Right ventricle myocardium superior (tissue), 1 donor: ENCODE data around the gene DTNA. TPM values are rescaled to one million over a fixed set of nuclear protein-coding genes. Genes with fewer than 3 reads are reported as not detected.
A peak's percentile ranks its signal among the peaks of the same experiment; 100 is the strongest.

Source experiments
- ATAC-seq: fragments of 200-7000 bp; cut with Tn5 transposase; one replicate; pipeline ENCODE4 v1.9.1; 2020; ENCODE audit warnings: mild to moderate bottlenecking; ENCODE audit not compliant: poor library complexity
- DNase-seq: peaks from one replicate; pipeline ENCODE4 v3.0.0-alpha.2; 2020
- intact Hi-C: fragments of 100-400 bp; cut with DNase I; formaldehyde crosslinking; loops from one replicate; pipeline ENCODE4 v1.11.2; 2022
- total RNA-seq: library from RNA; stranded (reverse); fragmentation: NEBNext Ultra II Directional; extraction: Animal tissue kit (Norgen Biotek cat#: 25700); gene quantifications from one replicate; pipeline ENCODE4 v1.2.1, GENCODE V29; 2021
- donor health status: DM: no; HTN: yes; CAD: no; lungs with severe emphysema.

The DTNA gene
- total RNA-seq, 1 donor from 2014 or later: 153 TPM

DNA sequence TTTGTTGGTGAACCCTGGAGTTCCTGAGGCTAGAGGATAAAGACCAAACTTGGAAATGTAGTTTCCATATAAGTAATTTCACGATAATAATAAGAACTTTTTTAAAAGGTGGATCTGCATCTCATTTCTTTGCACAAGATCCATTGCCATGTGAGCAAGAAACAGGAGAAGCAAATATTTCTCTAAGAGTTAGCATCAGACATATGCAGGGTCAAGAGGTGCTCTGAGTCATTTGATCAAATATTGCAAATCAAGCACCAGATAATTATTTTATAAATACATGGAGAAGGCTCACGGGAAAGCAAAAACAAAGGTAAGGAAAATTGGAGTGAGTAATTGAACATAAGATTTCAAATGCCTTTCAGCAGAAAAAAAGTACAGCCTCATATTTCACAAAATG, 118.0 kb downstream of the DTNA start:
- intact Hi-C loops: no loop called here
- DNase-seq: no peak
- no peak for ATAC-seq

DNA sequence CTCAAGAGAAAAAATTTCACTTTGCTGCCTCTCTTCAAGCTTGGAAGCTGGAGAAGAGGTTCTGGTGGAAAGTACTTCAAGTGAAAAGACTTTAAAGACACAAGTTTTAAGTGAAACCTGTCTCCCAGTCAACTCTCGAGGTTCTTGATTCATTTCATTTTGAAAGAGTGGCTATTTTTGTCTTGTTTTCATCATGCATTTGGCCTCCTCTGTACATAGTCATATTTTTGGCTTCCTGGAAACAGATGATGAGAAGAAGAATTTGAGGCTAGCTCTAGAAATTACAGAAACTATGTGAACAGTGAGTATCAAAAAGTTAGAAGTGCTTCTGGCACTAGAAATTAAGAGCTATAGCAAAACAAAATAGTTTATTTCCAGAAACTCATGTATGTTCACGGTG, 124.8 kb downstream of the DTNA start:
- intact Hi-C loops: no loop called here
- DNase-seq (no peak), ATAC-seq (peak; percentile 23)

GRCh38 chr18:34835466-34835865, 125.4 kb downstream of the DTNA start:
- DNase-seq: no peak
- intact Hi-C loops: no loop called here
- ATAC-seq: no peak

DNA sequence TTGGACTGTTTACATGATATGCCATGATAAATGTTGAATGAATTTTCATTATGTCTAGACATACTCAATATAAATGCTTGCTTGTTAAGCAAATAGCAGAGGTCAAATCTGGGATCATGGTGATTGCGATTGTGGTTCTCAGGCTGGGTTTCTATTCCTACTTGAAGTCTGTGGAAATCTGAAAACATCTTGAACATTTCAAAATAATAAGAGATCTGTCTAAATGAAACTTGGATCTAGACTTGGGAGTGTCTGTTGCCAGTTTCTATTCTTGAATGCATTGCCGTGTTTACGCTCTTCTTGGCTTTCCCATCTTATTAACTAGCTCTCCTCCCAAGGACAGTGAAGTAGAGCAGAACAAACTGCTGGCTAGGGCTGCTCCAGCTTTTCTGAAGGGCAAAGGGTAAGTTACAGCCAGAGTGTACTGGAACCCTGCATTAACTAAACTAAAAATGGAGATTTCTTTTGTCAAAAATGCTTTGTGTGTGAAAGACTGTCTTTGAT, 127.7 kb downstream of the DTNA start:
- intact Hi-C loops: no loop called here
- ATAC-seq (peak; percentile 93), DNase-seq (no peak)

DNA sequence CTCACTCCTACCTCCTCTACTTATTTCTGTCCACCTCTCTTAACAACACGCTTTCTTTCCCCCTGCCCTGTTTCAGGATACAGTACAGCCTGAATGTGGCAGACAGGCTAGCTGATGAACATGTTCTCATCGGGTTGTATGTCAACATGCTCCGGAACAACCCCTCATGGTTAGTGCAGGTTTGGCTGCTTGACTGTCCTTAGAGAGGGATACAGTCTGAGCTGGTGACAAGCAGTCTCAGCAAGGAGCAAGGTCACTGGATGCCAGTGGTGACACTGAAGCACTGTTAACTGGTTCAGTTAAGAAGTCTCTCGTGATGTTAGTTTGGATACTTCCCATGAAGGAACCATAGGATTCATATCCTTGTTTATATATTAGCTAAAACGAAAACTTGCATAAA, 128.6 kb downstream of the DTNA start:
- intact Hi-C loops: no loop called here
- no peak for DNase-seq
- ATAC-seq: peak; percentile 69

DNA sequence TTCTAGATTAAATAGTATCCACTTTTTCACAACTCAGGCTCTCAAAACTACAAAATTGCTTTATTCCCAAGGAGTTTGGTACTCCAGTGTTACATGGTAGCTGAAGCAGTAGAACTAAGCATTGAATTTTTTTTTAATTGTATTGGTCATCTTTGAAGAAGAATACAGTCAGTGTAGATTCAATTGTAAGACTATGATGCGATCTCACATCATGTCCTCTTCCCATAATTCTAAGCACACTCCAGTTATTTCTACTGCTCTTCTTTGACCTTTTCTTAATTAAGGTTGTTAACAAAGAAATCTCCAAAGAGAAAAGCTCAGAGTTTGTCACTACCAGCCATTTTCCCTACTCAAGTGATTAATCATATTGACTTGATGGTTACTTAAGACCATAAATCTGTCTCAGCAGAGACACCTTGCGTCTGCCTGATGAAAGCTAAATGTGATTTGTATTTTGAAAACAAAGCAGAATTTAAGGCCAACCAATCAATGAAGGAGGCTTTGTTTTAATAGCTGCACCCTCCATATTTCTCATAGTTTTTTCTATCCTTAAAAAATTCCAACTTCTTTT, 130.2 kb downstream of the DTNA start:
- intact Hi-C loops: no loop called here
- no peak for ATAC-seq

DNA sequence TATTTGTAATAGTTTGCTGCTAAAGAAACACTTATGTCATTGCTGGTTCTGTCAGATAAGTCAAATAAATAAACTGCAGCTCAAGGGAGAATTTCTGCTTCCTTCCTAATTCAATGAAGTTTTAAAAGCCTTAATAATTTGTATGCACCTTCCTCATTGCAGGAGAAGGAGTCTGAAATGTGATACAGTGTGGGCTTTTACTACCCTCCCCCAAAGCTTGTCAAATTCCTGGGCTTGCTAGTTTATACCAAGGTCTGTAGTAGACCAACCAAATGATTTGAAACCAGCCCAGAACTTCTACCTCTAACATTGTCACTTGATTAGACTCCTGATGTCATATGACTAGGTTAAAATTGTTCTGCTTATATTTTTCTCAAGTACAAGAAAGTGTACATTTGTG, 131.8 kb downstream of the DTNA start:
- DNase-seq (no peak), ATAC-seq (no peak)
- intact Hi-C loops: no loop called here

More for the DNA sequence above, 130.2 kb downstream of the DTNA start:
- no peak for DNase-seq

GRCh38 chr18:34844072-34844471, 134.0 kb downstream of the DTNA start:
- no peak for ATAC-seq
- no peak for DNase-seq
- intact Hi-C loops: no loop called here

GRCh38 chr18:34844732-34845459, 134.8 kb downstream of the DTNA start:
- DNase-seq: no peak
- no peak for ATAC-seq
- intact Hi-C loops: no loop called here

- intact Hi-C loops: no loop called here
- DNase-seq (no peak), ATAC-seq (no peak)
Observed at GRCh38 chr18:34847408-34847807, 137.3 kb downstream of the DTNA start.

- ATAC-seq (no peak), DNase-seq (no peak)
- intact Hi-C loops: no loop called here
Observed at GRCh38 chr18:34848156-34848555, 138.1 kb downstream of the DTNA start.

- DNase-seq (no peak), ATAC-seq (no peak)
- intact Hi-C loops: no loop called here
Observed at GRCh38 chr18:34848695-34849094, 138.6 kb downstream of the DTNA start.

DNA sequence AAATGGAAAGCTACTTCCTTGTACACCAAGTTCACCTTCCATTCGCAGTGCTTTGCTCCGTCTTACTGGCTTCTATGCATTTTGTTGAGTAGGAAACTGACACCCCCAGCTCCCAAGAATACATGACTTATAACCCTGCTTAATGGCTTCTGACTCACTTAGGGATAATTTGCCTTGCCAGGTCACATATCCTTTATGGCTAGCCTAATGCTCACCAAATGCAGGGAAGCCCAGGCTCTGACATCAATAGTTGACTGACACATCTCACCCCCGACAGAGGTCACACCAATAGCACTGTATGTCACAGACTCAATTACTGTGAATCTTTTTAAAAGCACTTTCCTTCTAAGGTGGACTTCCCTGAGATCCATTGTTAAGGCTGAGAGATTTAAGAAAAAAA, 147.2 kb downstream of the DTNA start:
- DNase-seq (no peak), ATAC-seq (no peak)
- intact Hi-C loops: no loop called here

DNA sequence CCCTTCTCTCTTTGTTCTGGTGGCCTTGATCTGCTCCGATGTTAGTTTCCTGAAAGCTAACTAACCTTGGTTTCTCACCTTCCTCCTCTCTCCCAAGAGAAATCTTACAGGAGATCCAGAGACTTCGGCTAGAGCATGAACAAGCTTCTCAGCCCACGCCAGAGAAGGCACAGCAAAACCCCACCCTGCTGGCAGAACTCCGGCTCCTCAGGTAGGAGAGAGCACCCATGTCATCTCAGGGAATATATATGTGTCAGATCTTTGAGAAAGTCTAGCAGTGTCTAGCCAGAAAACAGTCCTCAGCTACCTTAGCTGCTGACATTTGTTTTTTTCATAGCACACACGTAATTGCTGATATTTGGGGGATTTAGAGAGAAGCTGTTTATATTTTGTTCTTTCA, 148.1 kb downstream of the DTNA start:
- ATAC-seq: no peak
- intact Hi-C loops: no loop called here
- no peak for DNase-seq

GRCh38 chr18:34859496-34859895, 149.4 kb downstream of the DTNA start:
- DNase-seq (no peak), ATAC-seq (no peak)
- intact Hi-C loops: no loop called here

DNA sequence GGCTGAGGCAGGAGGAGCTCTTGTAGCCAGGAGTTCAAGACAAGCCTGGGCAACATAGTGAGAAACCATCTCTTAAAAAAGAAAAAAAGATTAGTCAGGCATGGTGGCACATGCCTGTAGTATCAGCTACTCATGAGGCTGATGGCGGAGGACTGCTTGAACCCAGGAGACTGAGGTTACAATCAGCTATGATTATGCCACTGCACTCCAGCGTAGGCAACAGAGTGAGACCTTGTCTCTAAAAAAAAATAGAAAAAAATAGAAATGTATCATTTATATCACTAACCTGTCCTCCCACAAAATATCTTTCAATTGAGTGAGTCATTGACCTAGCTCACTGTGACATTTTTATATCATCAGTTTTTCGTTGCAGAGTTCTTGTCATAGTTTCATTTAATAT, 152.5 kb downstream of the DTNA start:
- ATAC-seq: no peak
- intact Hi-C loops: no loop called here
- DNase-seq: no peak

- ATAC-seq: no peak
- no peak for DNase-seq
- intact Hi-C loops: no loop called here
Observed at GRCh38 chr18:34863702-34864101, 153.6 kb downstream of the DTNA start.

DNA sequence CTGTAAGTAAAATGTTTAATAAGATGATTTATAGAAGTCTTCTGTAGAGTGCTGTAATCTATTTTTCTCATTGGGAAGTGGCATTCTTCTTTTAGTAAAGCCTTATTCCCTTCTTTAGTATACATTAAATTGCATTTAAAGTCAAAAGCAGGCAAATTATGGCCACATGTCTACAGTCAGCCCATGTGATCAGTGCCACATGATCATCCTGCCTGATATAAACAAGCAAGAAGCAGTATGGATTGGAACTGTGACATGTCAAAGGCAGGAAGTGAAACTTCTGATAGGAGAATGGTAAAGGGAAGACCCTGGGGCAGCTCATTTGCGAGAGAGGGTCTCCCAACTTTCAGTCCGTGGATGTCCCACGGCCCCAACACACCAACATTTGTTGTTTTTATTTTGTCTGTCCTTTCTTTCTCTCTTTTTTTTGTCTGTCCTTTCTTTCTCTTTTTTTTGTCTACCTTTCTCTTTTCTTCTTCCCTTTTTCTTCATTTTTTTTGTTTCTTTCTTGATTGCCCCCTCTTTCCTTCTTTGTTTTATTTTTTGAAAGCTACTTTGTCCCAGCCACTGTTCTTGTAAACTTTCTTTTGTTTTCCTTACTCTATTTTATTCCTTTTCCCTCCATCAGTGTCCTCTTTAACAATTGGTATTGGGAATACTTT, 154.9 kb downstream of the DTNA start:
- ATAC-seq: no peak
- intact Hi-C loops: no loop called here
- DNase-seq: no peak

DNA sequence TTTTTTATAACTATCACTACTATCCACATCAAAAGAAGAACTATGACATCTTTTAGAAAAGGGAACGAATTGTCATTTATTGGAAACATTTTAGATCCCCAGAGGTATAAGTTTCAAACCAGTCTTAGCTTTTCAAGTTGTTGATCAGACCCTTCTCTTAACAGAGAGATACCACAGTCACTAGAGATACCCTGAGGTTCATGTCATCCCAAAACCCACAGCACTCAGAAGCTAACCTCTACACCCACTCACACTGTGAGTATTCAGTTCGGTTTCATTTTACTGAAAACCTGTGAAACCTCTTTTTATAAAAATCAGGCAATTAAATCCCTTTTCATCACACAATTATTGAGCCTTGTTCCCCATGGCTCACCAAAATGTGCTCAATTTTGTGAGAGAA, 156.2 kb downstream of the DTNA start:
- no peak for ATAC-seq
- intact Hi-C loops: no loop called here
- DNase-seq: no peak

GRCh38 chr18:34866739-34867138, 156.6 kb downstream of the DTNA start:
- DNase-seq: no peak
- intact Hi-C loops: no loop called here
- ATAC-seq: peak; percentile 45
